Fibroblast of lung (primary cell): Measurements from ENCODE around the gene ZBTB34. TPM values are rescaled to one million over a fixed set of nuclear protein-coding genes. Genes with fewer than 3 reads are reported as not detected.
A peak's percentile ranks its signal among the peaks of the same experiment; 100 is the strongest.

Experiments used
- DNase-seq, 2 donors: peaks; one replicate each; pipeline versions ENCODE4 v3.0.0 to v3.0.0-alpha.2; 2010; ENCODE audit warnings: low read depth in 2 of 2
- H2AFZ ChIP-seq: 2 replicates; pipeline ENCODE4 v1.5.1; 2012; ENCODE audit warnings: low read length, control low read depth, inconsistent platforms
- H3K27ac ChIP-seq: 2 replicates; pipeline ENCODE4 v1.5.1; 2011; ENCODE audit warnings: low read length, control low read depth; ENCODE audit not compliant: insufficient read depth
- H3K27me3 ChIP-seq: 2 replicates; pipeline ENCODE4 v1.5.1; 2011; ENCODE audit warnings: mild to moderate bottlenecking, low read length; ENCODE audit not compliant: control insufficient read depth, insufficient read depth
- H3K36me3 ChIP-seq: 2 replicates; pipeline ENCODE4 v1.5.1; 2011; ENCODE audit warnings: low read length; ENCODE audit not compliant: control insufficient read depth, insufficient read depth
- H3K4me1 ChIP-seq: 2 replicates; pipeline ENCODE4 v1.5.1; 2011; ENCODE audit warnings: low read length; ENCODE audit not compliant: control insufficient read depth, insufficient read depth; ENCODE audit errors: extremely low read depth
- H3K4me2 ChIP-seq: 2 replicates; pipeline ENCODE4 v1.5.1; 2011; ENCODE audit warnings: low read length, control low read depth; ENCODE audit not compliant: insufficient read depth; ENCODE audit errors: extremely low read depth
- H3K4me3 ChIP-seq, 4 experiments: fragments of 200-600 bp in 1 of 4; sonication (generic) in 1 of 4; replicated peaks in 1 of 4; 2 replicates each; pipeline ENCODE4 v1.5.1; 2011 to 2016; ENCODE audit warnings: low read length in 4 of 4, low read depth in 3 of 4, mild to moderate bottlenecking in 3 of 4, control low read depth in 2 of 4, inconsistent platforms in 1 of 4, mixed read lengths in 1 of 4; ENCODE audit not compliant: insufficient read depth in 1 of 4; ENCODE audit errors: control extremely low read depth in 1 of 4
- H3K79me2 ChIP-seq: 2 replicates; pipeline ENCODE4 v1.5.1; 2012; ENCODE audit warnings: mild to moderate bottlenecking, low read length, inconsistent platforms; ENCODE audit not compliant: control insufficient read depth, insufficient read depth
- H3K9ac ChIP-seq: 2 replicates; pipeline ENCODE4 v1.5.1; 2011; ENCODE audit warnings: mild to moderate bottlenecking, low read length, control low read depth; ENCODE audit not compliant: insufficient read depth
- H3K9me3 ChIP-seq: 2 replicates; pipeline ENCODE4 v1.5.1; 2012; ENCODE audit warnings: low read depth, low read length; ENCODE audit not compliant: control insufficient read depth, insufficient read depth
- H4K20me1 ChIP-seq: 2 replicates; pipeline ENCODE4 v1.5.1; 2011; ENCODE audit warnings: low read length; ENCODE audit not compliant: control insufficient read depth, insufficient read depth; ENCODE audit errors: extremely low read depth
- EZH2 ChIP-seq: IDR thresholded peaks from 2 replicates; pipeline ENCODE4 v1.5.1; 2012; ENCODE audit warnings: low read length, control low read depth, mild to moderate bottlenecking; ENCODE audit errors: missing control alignments
- polyA plus RNA-seq, 2 donors: library from polyadenylated mRNA; depleted of rRNA in 1 of 2; stranded (reverse) in 1 of 2; unstranded in 1 of 2; fragments of >200 nt; gene quantifications; 2 replicates each; pipeline ENCODE4 v1.2.1, GENCODE V29; 2011 to 2012; ENCODE audit warnings: missing spikeins in 1 of 2
- total RNA-seq: library from RNA; depleted of rRNA; stranded (reverse); fragments of >200 nt; gene quantifications from 2 replicates; pipeline ENCODE4 v1.2.1, GENCODE V29; 2014
- TF ChIP-seq, protein P1 (sequence below), 2 donors: IDR thresholded peaks in 1 of 2; conservative IDR thresholded peaks in 1 of 2; 1 replicate in 1 of 2; 2 replicates in 1 of 2; pipeline ENCODE4 v1.5.1; 2011 to 2012; ENCODE audit warnings: low read length in 2 of 2, control low read depth in 1 of 2, inconsistent platforms in 1 of 2, low read depth in 1 of 2, mild to moderate bottlenecking in 1 of 2

Gene ZBTB34
- total and polyA plus RNA-seq, 2 donors (not counting 1 experiment from before 2014, with no cell fraction given), result 6.8 to 7.0 TPM

DNA sequence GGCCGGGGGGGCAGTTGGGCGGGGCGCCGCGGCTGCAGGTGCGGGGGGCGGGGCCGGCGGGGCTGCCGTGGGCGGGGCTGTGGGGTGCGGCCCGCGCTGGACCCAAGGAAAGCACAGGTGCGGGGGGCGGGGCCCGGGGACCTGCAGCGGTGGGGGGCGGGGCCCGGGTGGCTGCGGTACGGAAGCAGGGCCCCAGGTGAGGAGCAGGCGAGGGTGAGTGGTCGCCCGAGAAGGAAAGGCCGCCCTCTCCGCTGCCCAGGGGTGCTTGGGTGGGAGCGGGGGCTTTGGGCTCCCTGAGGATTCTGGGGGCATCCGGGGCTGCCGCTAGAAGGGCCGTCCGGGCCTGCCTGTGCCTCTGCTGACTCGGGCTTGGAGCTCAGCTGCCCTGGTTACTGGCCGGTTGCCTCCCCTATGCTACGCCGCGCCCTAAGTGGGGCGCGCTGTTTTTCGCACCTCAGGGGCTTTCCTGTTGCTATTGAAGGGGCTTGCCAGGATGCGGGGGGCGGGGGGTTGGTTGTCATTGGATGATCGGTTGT lies 54.9 kb downstream of the ZBTB34 start:
- Histone ChIP-seq H3K27me3 (no peaks in the 10 kb centered on the region), H3K4me1 (no peaks in the 10 kb centered on the region), H3K9me3 (no peaks in the 10 kb centered on the region), H2AFZ (no peak overlapping the region), H3K27ac (no peak overlapping the region), H3K79me2 (no peaks in the 10 kb centered on the region), H4K20me1 (no peaks in the 10 kb centered on the region), H3K4me3 (peak overlapping the region in 1 of 4 experiments; percentile 35), H3K9ac (no peak overlapping the region), H3K4me2 (peak overlapping the region; percentile 42), H3K36me3 (no peaks in the 10 kb centered on the region)
- DNase-seq, result no peak
- TF ChIP-seq EZH2, result no peak
- TF ChIP-seq, protein P1, sequence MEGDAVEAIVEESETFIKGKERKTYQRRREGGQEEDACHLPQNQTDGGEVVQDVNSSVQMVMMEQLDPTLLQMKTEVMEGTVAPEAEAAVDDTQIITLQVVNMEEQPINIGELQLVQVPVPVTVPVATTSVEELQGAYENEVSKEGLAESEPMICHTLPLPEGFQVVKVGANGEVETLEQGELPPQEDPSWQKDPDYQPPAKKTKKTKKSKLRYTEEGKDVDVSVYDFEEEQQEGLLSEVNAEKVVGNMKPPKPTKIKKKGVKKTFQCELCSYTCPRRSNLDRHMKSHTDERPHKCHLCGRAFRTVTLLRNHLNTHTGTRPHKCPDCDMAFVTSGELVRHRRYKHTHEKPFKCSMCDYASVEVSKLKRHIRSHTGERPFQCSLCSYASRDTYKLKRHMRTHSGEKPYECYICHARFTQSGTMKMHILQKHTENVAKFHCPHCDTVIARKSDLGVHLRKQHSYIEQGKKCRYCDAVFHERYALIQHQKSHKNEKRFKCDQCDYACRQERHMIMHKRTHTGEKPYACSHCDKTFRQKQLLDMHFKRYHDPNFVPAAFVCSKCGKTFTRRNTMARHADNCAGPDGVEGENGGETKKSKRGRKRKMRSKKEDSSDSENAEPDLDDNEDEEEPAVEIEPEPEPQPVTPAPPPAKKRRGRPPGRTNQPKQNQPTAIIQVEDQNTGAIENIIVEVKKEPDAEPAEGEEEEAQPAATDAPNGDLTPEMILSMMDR (conservative IDR thresholded peaks at IDR 0.05 in 1 of 2, IDR thresholded peaks at IDR 0.05 in 1 of 2; ENCODE audit: low read depth in 1 of 2, low read length in 2 of 2), result no peak

DNA sequence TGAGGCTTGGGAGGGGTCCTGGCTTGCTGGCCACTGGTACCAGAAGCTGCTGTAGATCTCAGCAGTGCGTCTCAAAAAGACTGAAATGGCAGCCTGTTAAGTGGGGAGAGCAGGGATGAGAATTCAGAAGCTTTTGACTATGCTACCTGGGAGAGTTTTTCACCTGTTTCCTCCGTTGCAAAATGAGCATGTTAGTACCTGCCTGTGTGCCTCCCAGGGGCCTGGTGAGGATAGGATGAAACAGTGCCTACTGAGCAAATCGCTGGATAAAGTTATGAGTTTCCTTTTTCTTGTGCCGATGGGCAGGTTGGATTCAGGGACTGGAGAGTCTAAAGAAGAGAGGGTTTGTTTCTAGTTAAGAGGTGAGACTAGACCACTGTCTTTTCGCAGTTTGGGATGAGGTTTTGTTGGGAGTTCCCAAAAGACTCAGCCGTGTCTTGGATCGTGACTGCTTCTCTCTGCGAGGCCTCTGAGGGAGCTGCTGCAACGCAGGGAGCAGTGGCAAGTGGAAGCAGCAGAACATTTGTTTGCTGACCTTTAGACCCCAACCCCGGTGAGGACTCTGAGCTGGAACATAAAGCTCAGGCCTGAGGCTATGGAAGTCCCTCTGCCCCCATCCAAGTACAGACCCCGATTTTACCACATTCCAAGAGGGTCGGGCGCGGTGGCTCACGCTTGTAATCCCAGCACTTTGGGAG lies 55.6 kb downstream of the ZBTB34 start:
- no peaks in the 10 kb centered on the region for H3K79me2 ChIP-seq
- H3K9me3 ChIP-seq, result no peaks in the 10 kb centered on the region
- no peaks in the 10 kb centered on the region for H4K20me1 ChIP-seq
- no peaks in the 10 kb centered on the region for H3K4me1 ChIP-seq
- H3K4me2 ChIP-seq, result no peak overlapping the region
- H3K27me3 ChIP-seq, result peaks cover 2% of the 10 kb centered on the region
- H2AFZ ChIP-seq, result no peak overlapping the region
- H3K4me3 ChIP-seq, result no peak overlapping the region
- TF ChIP-seq EZH2, result no peak
- TF ChIP-seq, protein P1 (conservative IDR thresholded peaks at IDR 0.05 in 1 of 2, IDR thresholded peaks at IDR 0.05 in 1 of 2; ENCODE audit: low read depth in 1 of 2, low read length in 2 of 2), result no peak
- no peaks in the 10 kb centered on the region for H3K36me3 ChIP-seq
- no peak overlapping the region for H3K27ac ChIP-seq
- DNase-seq, result no peak
- no peak overlapping the region for H3K9ac ChIP-seq

DNA sequence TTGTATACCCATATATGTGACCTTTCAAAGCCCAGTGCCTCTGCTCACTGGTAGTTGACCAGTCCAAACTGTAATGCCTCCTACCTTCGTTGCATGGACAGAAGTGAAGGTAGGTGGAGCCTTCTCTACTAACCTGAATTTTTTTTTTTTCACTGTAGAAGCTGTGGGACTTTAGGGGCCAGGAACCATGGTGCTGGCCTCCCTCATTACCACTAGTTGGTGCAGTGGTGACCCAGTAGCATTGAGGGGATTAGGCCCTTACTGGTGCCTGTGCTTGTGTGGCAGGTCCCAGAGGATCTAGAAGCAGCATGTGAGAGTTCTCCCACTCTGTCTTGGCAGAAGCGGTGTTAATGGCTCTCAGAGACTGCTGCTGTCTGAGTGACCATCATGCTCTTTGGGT lies 56.5 kb downstream of the ZBTB34 start:
- H3K36me3 ChIP-seq, result no peaks in the 10 kb centered on the region
- TF ChIP-seq EZH2, result no peak
- TF ChIP-seq, protein P1 (conservative IDR thresholded peaks at IDR 0.05 in 1 of 2, IDR thresholded peaks at IDR 0.05 in 1 of 2; ENCODE audit: low read depth in 1 of 2, low read length in 2 of 2), result no peak
- H2AFZ ChIP-seq, result no peak overlapping the region
- H3K4me1 ChIP-seq, result no peaks in the 10 kb centered on the region
- no peak overlapping the region for H3K4me2 ChIP-seq
- H3K27me3 ChIP-seq, result peaks cover 2% of the 10 kb centered on the region
- H3K27ac ChIP-seq, result no peak overlapping the region
- H3K4me3 ChIP-seq, result no peak overlapping the region
- no peaks in the 10 kb centered on the region for H3K79me2 ChIP-seq
- no peaks in the 10 kb centered on the region for H3K9me3 ChIP-seq
- H4K20me1 ChIP-seq, result no peaks in the 10 kb centered on the region
- no peak for DNase-seq
- no peak overlapping the region for H3K9ac ChIP-seq
